DND-41 (cell line): ENCODE data around the gene LAMB1.
A peak's percentile ranks its signal among the peaks of the same experiment; 100 is the strongest.

Experiments used
- ATAC-seq: fragments of 200-7000 bp; cut with Tn5 transposase; 3 replicates; pipeline ENCODE4 v1.9.1; 2021; ENCODE audit warnings: low read depth; ENCODE audit not compliant: insufficient read depth
- DNase-seq: peaks from one replicate; pipeline ENCODE4 v3.0.0-alpha.2; 2020
- H2AFZ ChIP-seq: 2 replicates; pipeline ENCODE4 v1.6.0; 2012; ENCODE audit warnings: low read depth, low read length
- H3K27ac ChIP-seq: 2 replicates; pipeline ENCODE4 v1.5.1; 2012; ENCODE audit warnings: low read length, inconsistent platforms
- H3K27me3 ChIP-seq: fragments of 200-600 bp; sonication (generic); 2 replicates; pipeline ENCODE4 v1.6.0; 2012; ENCODE audit warnings: low read length, mild to moderate bottlenecking, inconsistent platforms; ENCODE audit not compliant: insufficient read depth, poor library complexity
- H3K36me3 ChIP-seq: 2 replicates; pipeline ENCODE4 v1.5.1; 2012; ENCODE audit warnings: low read length, inconsistent platforms; ENCODE audit not compliant: insufficient read depth
- H3K4me1 ChIP-seq: 2 replicates; pipeline ENCODE4 v1.5.1; 2012; ENCODE audit warnings: mild to moderate bottlenecking, low read length; ENCODE audit not compliant: insufficient read depth
- H3K4me2 ChIP-seq: 2 replicates; pipeline ENCODE4 v1.6.0; 2012; ENCODE audit warnings: mild to moderate bottlenecking, moderate library complexity, low read length, inconsistent platforms; ENCODE audit not compliant: insufficient read depth
- H3K4me3 ChIP-seq, 2 experiments: fragments of 200-600 bp in 1 of 2; shearing (Covaris generic) in 1 of 2; 2 replicates each; pipeline ENCODE4 v1.5.1; 2012 to 2016; ENCODE audit warnings: inconsistent platforms in 2 of 2, low read length in 2 of 2, mild to moderate bottlenecking in 2 of 2, low read depth in 1 of 2, moderate library complexity in 1 of 2
- H3K79me2 ChIP-seq: 2 replicates; pipeline ENCODE4 v1.6.0; 2012; ENCODE audit warnings: low read length, inconsistent platforms; ENCODE audit not compliant: insufficient read depth
- H3K9ac ChIP-seq: 2 replicates; pipeline ENCODE4 v1.6.0; 2012; ENCODE audit warnings: low read depth, mild to moderate bottlenecking, inconsistent platforms, low read length, moderate library complexity
- H3K9me3 ChIP-seq: 2 replicates; pipeline ENCODE4 v1.5.1; 2012; ENCODE audit warnings: low read length, moderate library complexity, mild to moderate bottlenecking, inconsistent platforms; ENCODE audit not compliant: insufficient read depth, severe bottlenecking
- H4K20me1 ChIP-seq: 2 replicates; pipeline ENCODE4 v1.6.0; 2012; ENCODE audit warnings: low read length; ENCODE audit not compliant: insufficient read depth
- CTCF ChIP-seq: IDR thresholded peaks from 2 replicates; pipeline ENCODE4 v1.5.1; 2012; ENCODE audit warnings: borderline replicate concordance, low read length, moderate library complexity, mild to moderate bottlenecking; ENCODE audit not compliant: poor library complexity, severe bottlenecking; ENCODE audit errors: extremely low read depth
- EZH2 ChIP-seq: IDR thresholded peaks from 3 replicates; pipeline ENCODE4 v1.6.1; 2012; ENCODE audit warnings: borderline replicate concordance, low read depth, mild to moderate bottlenecking, moderate library complexity, low read length, inconsistent platforms; ENCODE audit not compliant: severe bottlenecking

The LAMB1 gene

GRCh38 chr7:107877731-107878382 is 125.1 kb downstream of the LAMB1 start:
- no peak overlapping the region for H3K9ac ChIP-seq
- DNase-seq, result no peak
- no peak for TF ChIP-seq CTCF
- no peak for TF ChIP-seq EZH2
- H3K4me3 ChIP-seq, result no peak overlapping the region
- H3K4me1 ChIP-seq, result peaks cover 11% of the 10 kb centered on the region; the same call in 1 of the 2 replicates
- no peak overlapping the region for H3K4me2 ChIP-seq
- no peaks in the 10 kb centered on the region for H3K9me3 ChIP-seq
- ATAC-seq, result no peak
- no peaks in the 10 kb centered on the region for H3K36me3 ChIP-seq
- H3K79me2 ChIP-seq, result no peaks in the 10 kb centered on the region
- no peaks in the 10 kb centered on the region for H4K20me1 ChIP-seq
- peaks cover 4% of the 10 kb centered on the region for H3K27me3 ChIP-seq
- no peak overlapping the region for H3K27ac ChIP-seq
- H2AFZ ChIP-seq, result no peak overlapping the region

GRCh38 chr7:107876916-107877315 is 126.0 kb downstream of the LAMB1 start:
- Histone ChIP-seq H2AFZ (no peak overlapping the region), H3K9me3 (no peaks in the 10 kb centered on the region), H3K27ac (no peak overlapping the region), H4K20me1 (no peaks in the 10 kb centered on the region), H3K36me3 (no peaks in the 10 kb centered on the region), H3K4me1 (peaks cover 11% of the 10 kb centered on the region; the same call in 1 of the 2 replicates), H3K4me2 (no peak overlapping the region), H3K27me3 (peaks cover 4% of the 10 kb centered on the region), H3K4me3 (no peak overlapping the region), H3K79me2 (no peaks in the 10 kb centered on the region), H3K9ac (no peak overlapping the region)
- TF ChIP-seq CTCF, result no peak
- TF ChIP-seq EZH2, result no peak
- DNase-seq, result no peak
- ATAC-seq, result no peak

- no peak overlapping the region for H2AFZ ChIP-seq
- no peaks in the 10 kb centered on the region for H3K9me3 ChIP-seq
- no peak overlapping the region for H3K4me2 ChIP-seq
- H3K4me3 ChIP-seq, result no peak overlapping the region
- no peaks in the 10 kb centered on the region for H3K79me2 ChIP-seq
- H4K20me1 ChIP-seq, result no peaks in the 10 kb centered on the region
- peak; percentile 51 for DNase-seq
- no peak overlapping the region for H3K9ac ChIP-seq
- H3K27ac ChIP-seq, result no peak overlapping the region
- H3K4me1 ChIP-seq, result peaks cover 11% of the 10 kb centered on the region; the same call in 1 of the 2 replicates
- H3K27me3 ChIP-seq, result peaks cover 4% of the 10 kb centered on the region
- ATAC-seq, result peak; percentile 85
- no peaks in the 10 kb centered on the region for H3K36me3 ChIP-seq
- TF ChIP-seq CTCF, result peak; percentile 80
- TF ChIP-seq EZH2, result no peak
Observed at GRCh38 chr7:107874605-107875446, 128.1 kb downstream of the LAMB1 start.
